Activated CD4-positive, alpha-beta T cell treated with anti-CD3 and anti-CD28 coated beads, Interleukin-10, Interleukin-2, amounts not matched to agents 100 ng/mL and 50 ng/mL, durations not matched to agents 16 hours and 8 hours (primary cell): ENCODE data around the gene CABCOCO1.

Source experiments
- DNase-seq: peaks from one replicate; pipeline ENCODE4 v3.0.0-alpha.2; 2020

The CABCOCO1 gene

GRCh38 chr10:61662794-61663259 is at the start of gene CABCOCO1:
Gene CABCOCO1 (plus strand): TSS chr10:61662929. CDS start chr10:61662973, 44 bp downstream.
- no peak for DNase-seq

- no peak for DNase-seq
These were observed 49.1 kb upstream of the CABCOCO1 start for GRCh38 chr10:61613665-61614064.

- DNase-seq: no peak
These were observed 46.1 kb upstream of the CABCOCO1 start for GRCh38 chr10:61616611-61617010.

GRCh38 chr10:61617180-61617579 is 45.5 kb upstream of the CABCOCO1 start:
- no peak for DNase-seq

GRCh38 chr10:61617586-61617985 is 45.1 kb upstream of the CABCOCO1 start:
- no peak for DNase-seq

- no peak for DNase-seq
These were observed 44.3 kb upstream of the CABCOCO1 start for GRCh38 chr10:61618388-61618961.

- DNase-seq: no peak
These were observed 42.2 kb upstream of the CABCOCO1 start for GRCh38 chr10:61620506-61620905.

GRCh38 chr10:61621605-61622051 is 41.1 kb upstream of the CABCOCO1 start:
- no peak for DNase-seq

GRCh38 chr10:61623161-61623560 is 39.6 kb upstream of the CABCOCO1 start:
- DNase-seq: no peak

GRCh38 chr10:61626209-61626608 is 36.5 kb upstream of the CABCOCO1 start:
- DNase-seq: no peak

GRCh38 chr10:61627266-61627665 is 35.5 kb upstream of the CABCOCO1 start:
- no peak for DNase-seq

GRCh38 chr10:61628151-61628874 is 34.4 kb upstream of the CABCOCO1 start:
- no peak for DNase-seq

- no peak for DNase-seq
These were observed 33.7 kb upstream of the CABCOCO1 start for GRCh38 chr10:61628875-61629513.

GRCh38 chr10:61629576-61629975 is 33.2 kb upstream of the CABCOCO1 start:
- DNase-seq: no peak

GRCh38 chr10:61632057-61632670 is 30.6 kb upstream of the CABCOCO1 start:
- DNase-seq: no peak

- no peak for DNase-seq
These were observed 29.1 kb upstream of the CABCOCO1 start for GRCh38 chr10:61633665-61634064.

GRCh38 chr10:61634746-61635145 is 28.0 kb upstream of the CABCOCO1 start:
- DNase-seq: no peak

- DNase-seq: no peak
These were observed 27.3 kb upstream of the CABCOCO1 start for GRCh38 chr10:61635471-61635870.

- no peak for DNase-seq
These were observed 26.8 kb upstream of the CABCOCO1 start for GRCh38 chr10:61635932-61636331.

GRCh38 chr10:61639952-61640351 is 22.8 kb upstream of the CABCOCO1 start:
- DNase-seq: no peak

- no peak for DNase-seq
These were observed 21.9 kb upstream of the CABCOCO1 start for GRCh38 chr10:61640856-61641255.

- no peak for DNase-seq
These were observed 20.6 kb upstream of the CABCOCO1 start for GRCh38 chr10:61642150-61642571.

GRCh38 chr10:61642676-61643075 is 20.1 kb upstream of the CABCOCO1 start:
- peak; percentile 18 for DNase-seq
